Astrocyte (in vitro differentiated cells and primary cell): ENCODE measurements around the gene DRD4.

ENCODE experiments used
- EZH2 ChIP-seq: IDR thresholded peaks from 2 replicates; pipeline ENCODE4 v1.6.1; 2012; ENCODE audit warnings: mild to moderate bottlenecking, low read length, inconsistent platforms; ENCODE audit not compliant: insufficient read depth
- TF ChIP-seq, protein P1 (sequence below): IDR thresholded peaks from 2 replicates; pipeline ENCODE4 v1.5.1; 2011; ENCODE audit warnings: low read depth, mild to moderate bottlenecking, inconsistent platforms, low read length, moderate library complexity; ENCODE audit not compliant: insufficient read depth

DNA sequence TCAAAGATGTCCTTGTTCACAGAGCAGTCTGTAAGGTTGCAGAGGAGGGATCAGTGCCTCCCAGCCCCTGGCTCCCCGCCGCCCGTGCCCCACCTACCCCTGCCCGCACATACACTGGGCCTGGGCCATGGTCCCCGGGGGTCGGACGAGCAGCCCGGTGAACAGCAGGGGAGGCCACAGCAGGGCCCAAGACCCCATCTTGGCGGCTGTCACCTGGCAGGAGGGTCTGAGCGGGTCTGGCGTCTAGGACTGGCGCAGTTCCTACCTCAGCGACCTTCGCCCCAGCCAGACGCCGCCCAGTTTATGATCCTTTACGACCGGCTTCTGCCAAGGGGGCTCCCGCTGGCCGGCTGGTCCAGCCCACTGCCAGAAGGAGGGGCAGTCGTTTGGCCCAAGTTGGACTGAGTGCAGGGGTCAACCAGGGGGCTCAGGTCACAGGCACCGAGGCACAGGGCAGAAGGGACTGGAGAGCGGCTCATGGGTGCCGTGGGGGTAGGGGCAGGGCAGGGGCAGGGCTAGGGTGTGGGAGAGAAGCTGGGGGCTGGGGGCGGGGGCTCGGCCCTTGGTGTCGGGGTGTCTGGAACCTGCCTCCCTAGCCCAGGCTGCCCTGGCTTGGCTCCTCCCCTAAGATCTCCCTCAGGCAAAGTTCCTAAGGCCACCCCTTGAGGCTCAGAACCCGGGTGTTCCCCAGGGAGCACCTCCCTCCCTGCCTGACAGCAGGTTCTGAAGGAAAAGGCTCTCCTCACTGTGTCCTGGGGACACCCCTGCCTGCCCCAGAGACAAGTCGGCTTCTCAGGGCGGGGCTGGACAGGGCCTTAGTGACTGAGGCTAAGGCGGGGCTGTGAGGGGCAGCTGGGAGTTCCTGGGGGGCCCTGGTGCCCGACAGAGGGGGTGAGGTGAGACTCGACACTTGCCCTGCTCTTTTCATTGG is 12.1 kb upstream of the DRD4 start, which contains the start of gene CDHR5:
- TF ChIP-seq, protein P1, sequence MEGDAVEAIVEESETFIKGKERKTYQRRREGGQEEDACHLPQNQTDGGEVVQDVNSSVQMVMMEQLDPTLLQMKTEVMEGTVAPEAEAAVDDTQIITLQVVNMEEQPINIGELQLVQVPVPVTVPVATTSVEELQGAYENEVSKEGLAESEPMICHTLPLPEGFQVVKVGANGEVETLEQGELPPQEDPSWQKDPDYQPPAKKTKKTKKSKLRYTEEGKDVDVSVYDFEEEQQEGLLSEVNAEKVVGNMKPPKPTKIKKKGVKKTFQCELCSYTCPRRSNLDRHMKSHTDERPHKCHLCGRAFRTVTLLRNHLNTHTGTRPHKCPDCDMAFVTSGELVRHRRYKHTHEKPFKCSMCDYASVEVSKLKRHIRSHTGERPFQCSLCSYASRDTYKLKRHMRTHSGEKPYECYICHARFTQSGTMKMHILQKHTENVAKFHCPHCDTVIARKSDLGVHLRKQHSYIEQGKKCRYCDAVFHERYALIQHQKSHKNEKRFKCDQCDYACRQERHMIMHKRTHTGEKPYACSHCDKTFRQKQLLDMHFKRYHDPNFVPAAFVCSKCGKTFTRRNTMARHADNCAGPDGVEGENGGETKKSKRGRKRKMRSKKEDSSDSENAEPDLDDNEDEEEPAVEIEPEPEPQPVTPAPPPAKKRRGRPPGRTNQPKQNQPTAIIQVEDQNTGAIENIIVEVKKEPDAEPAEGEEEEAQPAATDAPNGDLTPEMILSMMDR = no peak
- TF ChIP-seq EZH2 = no peak
